IMR-90 (cell line): ENCODE measurements around the gene MYH16. TPM values are rescaled to one million over a fixed set of nuclear protein-coding genes. Genes with fewer than 3 reads are reported as not detected.

Experiments used
- ATAC-seq: fragments of 200-7000 bp; cut with Tn5 transposase; 2 replicates; pipeline ENCODE4 v1.9.1; 2020; ENCODE audit warnings: low read depth, mild to moderate bottlenecking, moderate library complexity
- BruUV-seq: library from RNA; stranded (reverse); fragments of 400-500 nt; replicated peaks from 2 replicates; lab custom pipeline; 2021; lab: Mats Ljungman, UMichigan
- CTCF ChIA-PET: fragments of 300-600 bp; formaldehyde crosslinking; extraction: SDS; loops from one replicate; lab custom pipeline; 2021; ENCODE audit warnings: antibody characterized with exemption; lab: Yijun Ruan, JAX
- POLR2A ChIA-PET: fragments of 300-600 bp; sonication (Branson Sonifier 250); formaldehyde crosslinking; loops from one replicate; lab custom pipeline; 2022; ENCODE audit warnings: antibody characterized with exemption; ENCODE audit not compliant: unreplicated experiment; lab: Charles Lee
- DNase-seq: peaks from one replicate; pipeline ENCODE4 v3.0.0; 2013
- H2AFZ ChIP-seq: replicated peaks from 2 replicates; pipeline ENCODE3; 2013; ENCODE audit warnings: low read length, mild to moderate bottlenecking; ENCODE audit not compliant: poor library complexity
- H2AK5ac ChIP-seq: 2 replicates; pipeline ENCODE4 v1.6.1; 2013; ENCODE audit warnings: low read depth, low read length, inconsistent platforms
- H2AK9ac ChIP-seq: replicated peaks from 2 replicates; pipeline ENCODE3; 2013; ENCODE audit warnings: mild to moderate bottlenecking, low read depth, low read length, moderate library complexity; ENCODE audit not compliant: poor library complexity
- H2BK120ac ChIP-seq: 2 replicates; pipeline ENCODE4 v1.6.1; 2013; ENCODE audit warnings: low read depth, low read length, inconsistent platforms
- H2BK15ac ChIP-seq: 3 replicates; pipeline ENCODE4 v1.6.1; 2013; ENCODE audit warnings: low read depth, low read length, inconsistent platforms
- H2BK20ac ChIP-seq: 2 replicates; pipeline ENCODE4 v1.6.1; 2013; ENCODE audit warnings: low read depth, mild to moderate bottlenecking, inconsistent platforms, low read length, moderate library complexity
- H2BK5ac ChIP-seq: 2 replicates; pipeline ENCODE4 v1.6.1; 2013; ENCODE audit warnings: mild to moderate bottlenecking, low read depth, low read length, inconsistent platforms; ENCODE audit not compliant: poor library complexity, severe bottlenecking
- H3K14ac ChIP-seq: replicated peaks from 2 replicates; pipeline ENCODE4 v1.6.1; 2013; ENCODE audit warnings: low read depth, low read length, inconsistent platforms
- H3K18ac ChIP-seq: 2 replicates; pipeline ENCODE4 v1.6.1; 2013; ENCODE audit warnings: low read depth, low read length, control low read depth
- H3K23ac ChIP-seq: 2 replicates; pipeline ENCODE4 v1.6.1; 2013; ENCODE audit warnings: low read depth, low read length, inconsistent platforms
- H3K27ac ChIP-seq: 2 replicates; pipeline ENCODE4 v1.5.1; 2013; ENCODE audit warnings: mild to moderate bottlenecking, control low read depth, low read length; ENCODE audit not compliant: insufficient read depth
- H3K27me3 ChIP-seq: 2 replicates; pipeline ENCODE4 v1.6.1; 2013; ENCODE audit warnings: low read length; ENCODE audit not compliant: control insufficient read depth, insufficient read depth
- H3K36me3 ChIP-seq: 2 replicates; pipeline ENCODE4 v1.6.1; 2013; ENCODE audit warnings: low read length, mixed read lengths; ENCODE audit not compliant: control insufficient read depth, insufficient read depth
- H3K4ac ChIP-seq: 2 replicates; pipeline ENCODE4 v1.6.1; 2013; ENCODE audit warnings: low read depth, low read length, inconsistent platforms
- H3K4me1 ChIP-seq: 2 replicates; pipeline ENCODE4 v1.6.1; 2013; ENCODE audit warnings: low read length, mixed read lengths; ENCODE audit not compliant: control insufficient read depth, insufficient read depth
- H3K4me2 ChIP-seq: 2 replicates; pipeline ENCODE4 v1.6.1; 2013; ENCODE audit warnings: low read depth, mild to moderate bottlenecking, control low read depth, low read length, moderate library complexity
- H3K4me3 ChIP-seq: 2 replicates; pipeline ENCODE4 v1.5.1; 2013; ENCODE audit warnings: low read depth, mild to moderate bottlenecking, control low read depth, low read length, moderate library complexity; ENCODE audit not compliant: insufficient read depth
- H3K56ac ChIP-seq: 2 replicates; pipeline ENCODE4 v1.6.1; 2013; ENCODE audit warnings: low read length, inconsistent platforms; ENCODE audit not compliant: insufficient read depth; ENCODE audit errors: extremely low read depth
- H3K79me1 ChIP-seq, 2 experiments: 2 replicates each; pipeline ENCODE4 v1.6.1; 2013; ENCODE audit warnings: low read length in 2 of 2, inconsistent platforms in 1 of 2, low read depth in 1 of 2
- H3K9ac ChIP-seq: 2 replicates; pipeline ENCODE4 v1.6.1; 2013; ENCODE audit warnings: low read depth, low read length, control low read depth
- H3K9me1 ChIP-seq: 2 replicates; pipeline ENCODE4 v1.6.1; 2013; ENCODE audit warnings: low read length, inconsistent platforms; ENCODE audit not compliant: insufficient read depth
- H3K9me3 ChIP-seq: 2 replicates; pipeline ENCODE4 v1.6.1; 2013; ENCODE audit warnings: low read length; ENCODE audit not compliant: control insufficient read depth, insufficient read depth
- H4K20me1 ChIP-seq: 2 replicates; pipeline ENCODE4 v1.6.1; 2013; ENCODE audit warnings: low read length, inconsistent platforms; ENCODE audit not compliant: insufficient read depth
- H4K5ac ChIP-seq: 2 replicates; pipeline ENCODE4 v1.6.1; 2013; ENCODE audit warnings: mild to moderate bottlenecking, low read depth, low read length, control low read depth
- H4K8ac ChIP-seq, 2 experiments: 2 replicates each; pipeline ENCODE4 v1.6.1; 2013; ENCODE audit warnings: low read depth in 2 of 2, low read length in 2 of 2, control low read depth in 1 of 2, inconsistent platforms in 1 of 2
- H4K91ac ChIP-seq: 2 replicates; pipeline ENCODE4 v1.6.1; 2013; ENCODE audit warnings: low read depth, low read length, inconsistent platforms; ENCODE audit not compliant: insufficient read depth
- BHLHE40 ChIP-seq: fragments of 150-350 bp; IDR thresholded peaks from 2 replicates; pipeline ENCODE4 v1.6.1; 2016; ENCODE audit warnings: mild to moderate bottlenecking, low read depth, low read length
- CHD1 ChIP-seq: IDR thresholded peaks from 2 replicates; pipeline ENCODE4 v1.6.1; 2012; ENCODE audit warnings: low read depth, low read length, improper control_type of control experiment
- CTCF ChIP-seq: conservative IDR thresholded peaks from 2 replicates; pipeline ENCODE4 v1.5.1; 2012; ENCODE audit warnings: mild to moderate bottlenecking, low read depth, low read length, improper control_type of control experiment
- FOS ChIP-seq: fragments of 150-350 bp; IDR thresholded peaks from 2 replicates; pipeline ENCODE4 v1.6.1; 2016; ENCODE audit warnings: low read depth, low read length
- MAFK ChIP-seq: IDR thresholded peaks from 2 replicates; pipeline ENCODE4 v1.6.1; 2012; ENCODE audit warnings: low read depth, low read length, improper control_type of control experiment
- MAZ ChIP-seq: IDR thresholded peaks from 2 replicates; pipeline ENCODE4 v1.6.1; 2012; ENCODE audit warnings: low read depth, mild to moderate bottlenecking, low read length, improper control_type of control experiment, moderate library complexity, borderline replicate concordance
- NFE2L2 ChIP-seq: fragments of 150-350 bp; IDR thresholded peaks from 2 replicates; pipeline ENCODE4 v1.6.1; 2016; ENCODE audit warnings: low read depth, mild to moderate bottlenecking, low read length
- POLR2A ChIP-seq: IDR thresholded peaks from 2 replicates; pipeline ENCODE4 v1.6.1; 2012; ENCODE audit warnings: mild to moderate bottlenecking, low read depth, low read length
- RFX5 ChIP-seq: IDR thresholded peaks from 2 replicates; pipeline ENCODE4 v1.8.0; 2012; ENCODE audit warnings: low read depth, mild to moderate bottlenecking, low read length, moderate library complexity
- SMC3 ChIP-seq: fragments of 150-350 bp; IDR thresholded peaks from 2 replicates; pipeline ENCODE4 v1.6.1; 2016; ENCODE audit warnings: low read depth, mild to moderate bottlenecking, antibody characterized with exemption, low read length, moderate library complexity
- WGBS, 2 experiments: methylation state at CpG; one replicate each; pipeline versions ENCODE4 v1.1.5 to v1.1.7; 2013; ENCODE audit warnings: missing lambda C conversion rate in 2 of 2; ENCODE audit not compliant: insufficient read length in 1 of 2; ENCODE audit errors: extremely low coverage in 2 of 2; 5-methylcytosine and 5-hydroxymethylcytosine counted together
- dilution Hi-C: fragments of 300-500 bp; cut with HindIII; formaldehyde crosslinking; loops from one replicate; pipeline ENCODE4 v1.14.3; 2018; ENCODE audit warnings: low sequenced_read_pairs; ENCODE audit not compliant: unreplicated experiment
- in situ Hi-C: fragments of 300-500 bp; cut with MboI; formaldehyde crosslinking; loops from 3 replicates; pipeline ENCODE4 v1.14.3; 2019; ENCODE audit warnings: low sequenced_read_pairs, inconsistent platforms, mixed read lengths
- intact Hi-C: fragments of 100-400 bp; cut with micrococcal nuclease; formaldehyde crosslinking; loops from 2 replicates; pipeline ENCODE4 v1.10.0; 2022
- polyA plus RNA-seq, 3 experiments: library from polyadenylated mRNA; depleted of rRNA; stranded (reverse); fragments of >200 nt; gene quantifications; 2 replicates each; pipeline ENCODE4 v1.2.3, GENCODE V29; 2012; ENCODE audit warnings: low replicate concordance in 1 of 3
- total RNA-seq: library from RNA; depleted of rRNA; stranded (reverse); fragments of >200 nt; gene quantifications from 2 replicates; pipeline ENCODE4 v1.2.3, GENCODE V29; 2012
- TF ChIP-seq, protein P1 (sequence below): fragments of 150-350 bp; IDR thresholded peaks from 2 replicates; pipeline ENCODE4 v1.6.1; 2016; ENCODE audit warnings: low read depth, mild to moderate bottlenecking, low read length, moderate library complexity, borderline replicate concordance

The MYH16 gene
- total and polyA plus RNA-seq, 2 of the 4 experiments (the other 2 are of a cell fraction): 0.09 to 0.18 TPM

- in situ Hi-C loops (no loop called here), intact Hi-C loops (no loop called here), dilution Hi-C loops (no loop called here)
- TF ChIP-seq MAZ (no peak), RFX5 (no peak), BHLHE40 (no peak), CTCF (no peak), CHD1 (no peak), FOS (no peak), POLR2A (no peak), NFE2L2 (no peak), MAFK (no peak), SMC3 (no peak)
- TF ChIP-seq, protein P1, sequence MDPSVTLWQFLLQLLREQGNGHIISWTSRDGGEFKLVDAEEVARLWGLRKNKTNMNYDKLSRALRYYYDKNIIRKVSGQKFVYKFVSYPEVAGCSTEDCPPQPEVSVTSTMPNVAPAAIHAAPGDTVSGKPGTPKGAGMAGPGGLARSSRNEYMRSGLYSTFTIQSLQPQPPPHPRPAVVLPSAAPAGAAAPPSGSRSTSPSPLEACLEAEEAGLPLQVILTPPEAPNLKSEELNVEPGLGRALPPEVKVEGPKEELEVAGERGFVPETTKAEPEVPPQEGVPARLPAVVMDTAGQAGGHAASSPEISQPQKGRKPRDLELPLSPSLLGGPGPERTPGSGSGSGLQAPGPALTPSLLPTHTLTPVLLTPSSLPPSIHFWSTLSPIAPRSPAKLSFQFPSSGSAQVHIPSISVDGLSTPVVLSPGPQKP: no peak
- no peaks in the 10 kb centered on the region; the same call in 1 of the 2 replicates for H3K4me1 ChIP-seq
- no peak overlapping the region for H2AK9ac ChIP-seq
- BruUV-seq: no TSS peak
- no peak overlapping the region for H2BK5ac ChIP-seq
- no peak overlapping the region for H3K4me3 ChIP-seq
- no peak overlapping the region for H3K4me2 ChIP-seq
- no peak overlapping the region for H4K5ac ChIP-seq
- no peak overlapping the region for H4K91ac ChIP-seq
- no peak overlapping the region for H3K4ac ChIP-seq
- no peak for DNase-seq
- no peak overlapping the region for H3K18ac ChIP-seq
- no peaks in the 10 kb centered on the region for H3K27me3 ChIP-seq
- ChIA-PET POLR2A (no interaction called here), CTCF (interaction anchor here (0.6 kb wide), 1 partner anchor 63 kb away, joined by 4 read pairs; no protein-coding TSS in a partner anchor)
- no peak overlapping the region for H3K9ac ChIP-seq
- no peaks in the 10 kb centered on the region for H3K36me3 ChIP-seq
- H4K8ac ChIP-seq: no peak overlapping the region
- ATAC-seq: no peak
- H4K20me1 ChIP-seq: no peaks in the 10 kb centered on the region
- H3K14ac ChIP-seq: no peak overlapping the region
- no peak overlapping the region for H3K23ac ChIP-seq
- H3K9me3 ChIP-seq: no peaks in the 10 kb centered on the region
- no peaks in the 10 kb centered on the region for H3K79me1 ChIP-seq
- H2BK120ac ChIP-seq: no peak overlapping the region
- no peak overlapping the region for H3K27ac ChIP-seq
- H2AK5ac ChIP-seq: no peak overlapping the region
- no CpG with 5 or more reads among the region's 5 CpGs for WGBS, 2 experiments
- no peak overlapping the region for H2BK20ac ChIP-seq
- H2BK15ac ChIP-seq: no peak overlapping the region
- peaks cover 6% of the 10 kb centered on the region; the same call in 1 of the 2 replicates for H3K9me1 ChIP-seq
- H3K56ac ChIP-seq: no peak overlapping the region
- H2AFZ ChIP-seq: no peak overlapping the region
These were observed 23.8 kb downstream of the MYH16 start for GRCh38 chr7:99296471-99296870.
